Stomach (tissue), 9 donors: ENCODE results near the gene AKIRIN1. TPM values are rescaled to one million over a fixed set of nuclear protein-coding genes. Genes with fewer than 3 reads are reported as not detected.
"Not testable (repeated sequence)": the region's sequence is repeated elsewhere in the genome, so short reads cannot be mapped to it uniquely, and the experiment has no call there.

Source experiments
- DNase-seq, 2 donors: peaks; one replicate each; pipeline versions ENCODE4 v3.0.0 to v3.0.0-alpha.2; 2013 to 2019
- H3K27ac ChIP-seq, 5 donors: fragments of 200-600 bp in 4 of 5; sonication (generic) in 4 of 5; one replicate each; pipeline ENCODE4 v1.5.1; 2013 to 2019; ENCODE audit warnings: mild to moderate bottlenecking in 1 of 5, moderate library complexity in 1 of 5
- H3K27me3 ChIP-seq, 3 donors: fragments of 200-600 bp; sonication (generic); one replicate each; pipeline ENCODE4 v1.5.1; 2017 to 2019; ENCODE audit warnings: mixed run types in 1 of 3
- H3K36me3 ChIP-seq, 4 donors: fragments of 200-600 bp; sonication (generic); 1 replicate in 3 of 4; 2 replicates in 1 of 4; pipeline ENCODE4 v1.5.1; 2016 to 2019
- H3K4me1 ChIP-seq, 4 donors: fragments of 200-600 bp; sonication (generic); one replicate each; pipeline ENCODE4 v1.5.1; 2016 to 2019
- H3K4me3 ChIP-seq, 4 donors: fragments of 200-600 bp; sonication (generic) in 3 of 4; one replicate each; pipeline ENCODE4 v1.5.1; 2016 to 2019; ENCODE audit warnings: mild to moderate bottlenecking in 1 of 4
- H3K9me3 ChIP-seq, 4 donors: fragments of 200-600 bp; sonication (generic); one replicate each; pipeline ENCODE4 v1.5.1; 2016 to 2019
- CTCF ChIP-seq, 7 experiments: fragments of 450-650 bp in 4 of 7; fragments of 200-600 bp in 3 of 7; sonication (generic) in 3 of 7; IDR thresholded peaks; one replicate each; pipeline ENCODE4 v1.5.1; 2016 to 2019; ENCODE audit warnings: antibody characterized with exemption in 7 of 7, control low read depth in 2 of 7, mild to moderate bottlenecking in 1 of 7
- EP300 ChIP-seq: sonication (generic); formaldehyde crosslinking; IDR thresholded peaks from one replicate; pipeline ENCODE4 v1.6.1; 2017; ENCODE audit warnings: antibody characterized with exemption
- POLR2A ChIP-seq, 4 donors: fragments of 450-650 bp; IDR thresholded peaks; one replicate each; pipeline ENCODE4 v1.6.1; 2016; ENCODE audit warnings: antibody characterized with exemption in 4 of 4, control low read depth in 2 of 4, mild to moderate bottlenecking in 1 of 4, moderate library complexity in 1 of 4
- POLR2AphosphoS5 ChIP-seq, 3 donors: sonication (generic); formaldehyde crosslinking; IDR thresholded peaks; one replicate each; pipeline ENCODE4 v1.6.1; 2016; ENCODE audit warnings: antibody characterized with exemption in 3 of 3
- WGBS, 5 donors: extraction: QIAGEN DNeasy Blood & Tissue Kit in 3 of 5; methylation state at CpG; one replicate each; pipeline versions ENCODE4 v1.1.5 to v1.1.7; 2013 to 2018; 5-methylcytosine and 5-hydroxymethylcytosine counted together
- intact Hi-C: fragments of 100-400 bp; cut with DNase I; formaldehyde crosslinking; loops from one replicate; pipeline ENCODE4 v1.15.1; 2023; ENCODE audit warnings: low total_unique reads
- polyA plus RNA-seq, 3 donors: library from polyadenylated mRNA; stranded (reverse); fragments of 200-250 nt; gene quantifications; one replicate each; pipeline ENCODE4 v1.2.3, GENCODE V29; 2013
- total RNA-seq, 5 donors: library from RNA; depleted of rRNA; stranded (reverse); fragments of >200 nt; gene quantifications; one replicate each; pipeline versions ENCODE4 v1.1.0 to v1.2.3, GENCODE V29; 2014 to 2016
- donor health status: healthy with polysubstance abuse.
- donor health status: Bipolar disorder and iron deficiency.
- donor health status: healthy.

Gene AKIRIN1
- total and polyA plus RNA-seq, 8 donors, result 14.8 to 134 (median 33.9) TPM

- 89 to 94% (median 94%) methylated on average over 12 to 13 of the region's 13 CpGs for WGBS, 5 donors
- DNase-seq, result no peak
- no peaks in the 10 kb centered on the region for H3K9me3 ChIP-seq
- H3K36me3 ChIP-seq, result peaks cover 50 to 100% (median 99%) of the 10 kb centered on the region in 4 donors
- no peak overlapping the region for H3K4me3 ChIP-seq
- intact Hi-C loops, result no loop called here
- H3K27ac ChIP-seq, result no peak overlapping the region
- H3K4me1 ChIP-seq, result peaks cover 0 to 6% (median 2%) of the 10 kb centered on the region in 4 donors
- H3K27me3 ChIP-seq, result no peaks in the 10 kb centered on the region
- TF ChIP-seq EP300 (no peak), CTCF (IDR thresholded peaks at IDR 0.05) (no peak), POLR2A (IDR thresholded peaks at IDR 0.05) (no peak), POLR2AphosphoS5 (IDR thresholded peaks at IDR 0.05) (no peak)
Measured at GRCh38 chr1:39006726-39007645, 15.9 kb downstream of the AKIRIN1 start.

GRCh38 chr1:39014956-39015355 is 23.9 kb downstream of the AKIRIN1 start:
- intact Hi-C loops, H3K27ac ChIP-seq: not testable (repeated sequence)

GRCh38 chr1:39016604-39017171 is 25.6 kb downstream of the AKIRIN1 start:
- Histone ChIP-seq H3K36me3 (peaks cover 0 to 33% (median 21%) of the 10 kb centered on the region in 4 donors), H3K4me3 (no peak overlapping the region), H3K4me1 (peaks cover 0 to 7% (median 0%) of the 10 kb centered on the region in 4 donors), H3K27me3 (no peaks in the 10 kb centered on the region), H3K9me3 (no peaks in the 10 kb centered on the region), H3K27ac (no peak overlapping the region)
- peak in 1 of 2 donors; percentile 42 for DNase-seq
- 65 to 74% (median 66%) methylated on average over 7 to 10 of the region's 10 CpGs for WGBS, 5 donors
- intact Hi-C loops, result no loop called here
- TF ChIP-seq EP300, result no peak
- TF ChIP-seq POLR2AphosphoS5 (IDR thresholded peaks at IDR 0.05), result peak in 1 of 3 donors; percentile 29
- TF ChIP-seq POLR2A (IDR thresholded peaks at IDR 0.05), result no peak
- no peak for TF ChIP-seq CTCF (IDR thresholded peaks at IDR 0.05)

More at GRCh38 chr1:39014956-39015355, 23.9 kb downstream of the AKIRIN1 start:
- peaks cover 0 to 50% (median 38%) of the 10 kb centered on the region in 4 donors for H3K36me3 ChIP-seq
- DNase-seq, H3K4me1 ChIP-seq, H3K9me3 ChIP-seq, H3K4me3 ChIP-seq, H3K27me3 ChIP-seq: not testable (repeated sequence)
- WGBS, 5 donors, result 83 to 94% (median 93%) methylated on average over 8 of the region's 8 CpGs

- no peak for DNase-seq
- Histone ChIP-seq H3K4me1 (peaks cover 0 to 7% (median 0%) of the 10 kb centered on the region in 4 donors), H3K27me3 (no peaks in the 10 kb centered on the region), H3K4me3 (no peak overlapping the region), H3K27ac (no peak overlapping the region), H3K9me3 (no peaks in the 10 kb centered on the region), H3K36me3 (peaks cover 0 to 27% (median 16%) of the 10 kb centered on the region in 4 donors)
- intact Hi-C loops, result no loop called here
- TF ChIP-seq POLR2A (IDR thresholded peaks at IDR 0.05) (no peak), CTCF (IDR thresholded peaks at IDR 0.05) (no peak)
- WGBS, 5 donors, result 79 to 92% (median 89%) methylated on average over 5 of the region's 5 CpGs
Measured at GRCh38 chr1:39017266-39017665, 26.2 kb downstream of the AKIRIN1 start.

- H3K36me3 ChIP-seq, DNase-seq, H3K4me3 ChIP-seq, H3K9me3 ChIP-seq, H3K4me1 ChIP-seq, intact Hi-C loops, H3K27me3 ChIP-seq, H3K27ac ChIP-seq: not testable (repeated sequence)
- WGBS, 5 donors, result 24 to 98% (median 50%) methylated on average over 1 of the region's 1 CpG
Measured at GRCh38 chr1:39020494-39020893, 29.4 kb downstream of the AKIRIN1 start.
